Glutamatergic neuron (in vitro differentiated cells): Measurements from ENCODE around the gene KRCC1. TPM values are rescaled to one million over a fixed set of nuclear protein-coding genes. Genes with fewer than 3 reads are reported as not detected.
A peak's percentile ranks its signal among the peaks of the same experiment; 100 is the strongest.

Experiments used
- DNase-seq: peaks from one replicate; pipeline ENCODE4 v3.0.0; 2022
- H3K27ac Mint-ChIP-seq: one replicate; pipeline ENCODE4 v1.8.0; 2020; ENCODE audit warnings: mild to moderate bottlenecking, mixed read lengths, inconsistent platforms; ENCODE audit not compliant: unreplicated experiment
- H3K27me3 Mint-ChIP-seq: one replicate; pipeline ENCODE4 v1.8.0; 2020; ENCODE audit warnings: mild to moderate bottlenecking, moderate library complexity, mixed read lengths, inconsistent platforms; ENCODE audit not compliant: unreplicated experiment
- H3K36me3 Mint-ChIP-seq: one replicate; pipeline ENCODE4 v1.8.0; 2020; ENCODE audit warnings: mild to moderate bottlenecking, mixed read lengths, inconsistent platforms; ENCODE audit not compliant: unreplicated experiment
- H3K4me1 Mint-ChIP-seq: one replicate; pipeline ENCODE4 v1.8.0; 2020; ENCODE audit warnings: mild to moderate bottlenecking, low read depth, mixed read lengths, inconsistent platforms; ENCODE audit not compliant: unreplicated experiment
- H3K4me3 Mint-ChIP-seq: one replicate; pipeline ENCODE4 v1.8.0; 2020; ENCODE audit warnings: mild to moderate bottlenecking, mixed read lengths, inconsistent platforms; ENCODE audit not compliant: unreplicated experiment
- H3K9me3 Mint-ChIP-seq: one replicate; pipeline ENCODE4 v1.8.0; 2020; ENCODE audit warnings: mild to moderate bottlenecking, moderate library complexity, mixed read lengths, inconsistent platforms; ENCODE audit not compliant: unreplicated experiment
- total RNA-seq: library from RNA; stranded (reverse); fragmentation: NEBNext Ultra II Directional; extraction: Animal tissue kit (Norgen Biotek cat#: 25700); gene quantifications from one replicate; pipeline ENCODE4 v1.2.1, GENCODE V29; 2021; ENCODE audit not compliant: unreplicated experiment
- TF ChIP-seq, protein P1 (sequence below): fragments of 200-600 bp; sonication (generic); IDR thresholded peaks from one replicate; pipeline ENCODE4 v1.5.0; 2021; ENCODE audit not compliant: partially characterized antibody, unreplicated experiment

The KRCC1 gene
- total RNA-seq, 1 donor from 2014 or later, result 8.0 TPM

DNA sequence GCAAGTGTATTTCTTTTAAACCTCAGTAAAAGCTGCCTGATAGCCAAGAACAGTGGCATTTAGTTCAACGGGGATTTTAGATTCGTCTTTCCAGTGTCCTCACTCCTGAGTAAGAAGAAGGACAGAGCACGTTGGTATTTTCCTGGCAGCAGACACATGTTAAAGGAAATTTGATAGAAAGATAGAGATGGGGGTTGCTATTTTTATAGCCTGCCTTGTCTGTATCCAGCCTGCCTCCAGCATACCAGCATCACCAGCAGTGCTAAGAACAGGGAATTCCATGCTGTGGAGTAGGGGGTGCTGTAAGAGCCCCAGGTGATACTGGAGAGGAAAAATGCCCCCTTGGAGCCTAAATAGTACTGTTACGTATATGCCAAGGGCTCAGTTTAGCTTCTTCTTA is 11.0 kb upstream of the KRCC1 start:
- Mint-ChIP-seq H3K36me3 (no peaks in the 10 kb centered on the region), H3K4me1 (peaks cover 10% of the 10 kb centered on the region), H3K27me3 (no peaks in the 10 kb centered on the region), H3K9me3 (no peaks in the 10 kb centered on the region), H3K27ac (no peak overlapping the region), H3K4me3 (no peak overlapping the region)
- DNase-seq, result no peak
- TF ChIP-seq, protein P1, sequence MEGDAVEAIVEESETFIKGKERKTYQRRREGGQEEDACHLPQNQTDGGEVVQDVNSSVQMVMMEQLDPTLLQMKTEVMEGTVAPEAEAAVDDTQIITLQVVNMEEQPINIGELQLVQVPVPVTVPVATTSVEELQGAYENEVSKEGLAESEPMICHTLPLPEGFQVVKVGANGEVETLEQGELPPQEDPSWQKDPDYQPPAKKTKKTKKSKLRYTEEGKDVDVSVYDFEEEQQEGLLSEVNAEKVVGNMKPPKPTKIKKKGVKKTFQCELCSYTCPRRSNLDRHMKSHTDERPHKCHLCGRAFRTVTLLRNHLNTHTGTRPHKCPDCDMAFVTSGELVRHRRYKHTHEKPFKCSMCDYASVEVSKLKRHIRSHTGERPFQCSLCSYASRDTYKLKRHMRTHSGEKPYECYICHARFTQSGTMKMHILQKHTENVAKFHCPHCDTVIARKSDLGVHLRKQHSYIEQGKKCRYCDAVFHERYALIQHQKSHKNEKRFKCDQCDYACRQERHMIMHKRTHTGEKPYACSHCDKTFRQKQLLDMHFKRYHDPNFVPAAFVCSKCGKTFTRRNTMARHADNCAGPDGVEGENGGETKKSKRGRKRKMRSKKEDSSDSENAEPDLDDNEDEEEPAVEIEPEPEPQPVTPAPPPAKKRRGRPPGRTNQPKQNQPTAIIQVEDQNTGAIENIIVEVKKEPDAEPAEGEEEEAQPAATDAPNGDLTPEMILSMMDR, result no peak

DNA sequence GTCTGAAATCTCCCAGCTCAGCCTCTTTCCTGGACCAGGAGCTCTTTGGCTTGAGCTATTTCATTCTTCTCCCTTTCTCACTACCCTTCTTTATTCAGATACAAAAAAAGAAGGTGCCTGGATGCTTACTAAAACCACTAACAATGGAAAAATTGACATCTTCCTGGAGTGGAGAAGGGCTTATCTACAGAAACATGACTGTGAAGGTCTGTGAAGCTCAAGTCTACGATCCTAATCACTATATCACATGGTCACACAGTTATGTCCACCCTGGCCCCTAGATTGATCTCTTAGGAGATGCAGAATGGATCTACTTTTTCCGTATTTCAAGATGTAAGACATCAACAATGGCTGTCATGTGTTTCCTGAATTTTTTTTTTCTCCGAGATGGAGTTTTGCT is 5.7 kb upstream of the KRCC1 start:
- H3K27me3 Mint-ChIP-seq, result peaks cover 2% of the 10 kb centered on the region
- no peaks in the 10 kb centered on the region for H3K9me3 Mint-ChIP-seq
- no peak for DNase-seq
- H3K27ac Mint-ChIP-seq, result no peak overlapping the region
- H3K4me1 Mint-ChIP-seq, result no peaks in the 10 kb centered on the region
- TF ChIP-seq, protein P1, result no peak
- no peak overlapping the region for H3K4me3 Mint-ChIP-seq
- no peaks in the 10 kb centered on the region for H3K36me3 Mint-ChIP-seq

DNA sequence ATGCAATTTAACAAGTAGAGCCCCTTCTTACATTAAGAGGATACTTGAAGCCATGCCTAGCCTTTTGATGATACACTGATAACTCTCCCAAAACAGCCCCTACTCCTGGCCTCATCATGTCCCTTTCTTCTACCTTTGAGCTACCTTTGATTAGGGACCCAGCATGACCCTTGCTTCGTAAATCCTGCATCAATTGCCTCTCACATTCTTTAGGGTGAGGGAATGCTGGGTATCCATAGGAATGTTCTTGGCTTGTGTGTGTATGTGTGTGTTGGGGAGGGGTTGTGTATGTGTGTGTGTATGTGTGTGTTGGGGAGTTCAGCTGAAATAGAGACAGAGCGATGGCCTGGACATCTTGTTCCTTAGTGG is 5.3 kb upstream of the KRCC1 start:
- Mint-ChIP-seq H3K4me1 (peaks cover 3% of the 10 kb centered on the region), H3K36me3 (no peaks in the 10 kb centered on the region), H3K27ac (no peak overlapping the region), H3K27me3 (peaks cover 3% of the 10 kb centered on the region), H3K9me3 (no peaks in the 10 kb centered on the region), H3K4me3 (no peak overlapping the region)
- no peak for DNase-seq
- TF ChIP-seq, protein P1, result no peak

DNA sequence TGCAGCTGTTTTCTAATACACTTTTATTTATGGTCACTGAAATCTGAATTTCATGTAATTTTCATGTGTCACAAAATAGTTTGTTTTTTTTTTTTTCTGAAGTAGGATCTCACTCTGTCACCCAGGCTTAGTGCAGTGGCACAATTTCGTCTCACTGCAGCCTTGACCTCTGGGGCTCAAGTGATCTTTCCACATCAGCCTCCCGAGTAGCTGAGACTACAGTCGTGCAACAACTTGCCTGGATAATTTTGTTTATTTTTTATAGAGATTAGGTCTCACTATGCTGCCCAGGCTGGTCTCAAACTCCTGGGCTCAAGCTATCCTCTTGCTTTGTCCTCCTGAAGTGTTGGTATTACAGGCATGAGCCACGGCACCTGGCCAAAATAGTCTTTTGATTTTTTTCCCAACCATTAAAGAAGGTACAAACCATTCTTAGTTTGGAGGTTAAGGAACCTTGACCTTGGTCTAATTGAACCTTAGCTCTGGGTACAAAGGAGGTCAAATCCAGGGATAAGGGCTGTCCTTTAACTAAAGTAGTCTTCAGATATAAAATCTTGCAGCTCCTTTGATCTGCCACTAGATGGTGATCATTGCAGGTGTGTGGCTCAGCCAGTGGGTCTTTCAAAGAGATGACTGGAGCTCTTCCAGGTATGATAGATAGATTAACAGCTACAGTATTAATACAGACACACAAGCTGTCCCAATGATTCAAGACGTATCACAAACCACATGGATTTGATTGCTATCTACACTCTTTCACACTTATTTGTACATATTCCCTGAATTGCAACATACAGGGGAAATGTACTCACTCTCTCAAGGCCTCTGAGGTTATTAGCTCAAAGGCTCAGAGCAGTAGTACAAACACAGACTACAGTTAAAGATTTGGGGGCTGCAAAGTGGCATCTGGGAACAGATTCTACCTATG is 4.7 kb upstream of the KRCC1 start:
- H3K4me3 Mint-ChIP-seq, result no peak overlapping the region
- no peaks in the 10 kb centered on the region for H3K36me3 Mint-ChIP-seq
- no peaks in the 10 kb centered on the region for H3K9me3 Mint-ChIP-seq
- peaks cover 5% of the 10 kb centered on the region for H3K4me1 Mint-ChIP-seq
- no peak for DNase-seq
- TF ChIP-seq, protein P1, result peak; percentile 75
- H3K27ac Mint-ChIP-seq, result no peak overlapping the region
- peaks cover 5% of the 10 kb centered on the region for H3K27me3 Mint-ChIP-seq

DNA sequence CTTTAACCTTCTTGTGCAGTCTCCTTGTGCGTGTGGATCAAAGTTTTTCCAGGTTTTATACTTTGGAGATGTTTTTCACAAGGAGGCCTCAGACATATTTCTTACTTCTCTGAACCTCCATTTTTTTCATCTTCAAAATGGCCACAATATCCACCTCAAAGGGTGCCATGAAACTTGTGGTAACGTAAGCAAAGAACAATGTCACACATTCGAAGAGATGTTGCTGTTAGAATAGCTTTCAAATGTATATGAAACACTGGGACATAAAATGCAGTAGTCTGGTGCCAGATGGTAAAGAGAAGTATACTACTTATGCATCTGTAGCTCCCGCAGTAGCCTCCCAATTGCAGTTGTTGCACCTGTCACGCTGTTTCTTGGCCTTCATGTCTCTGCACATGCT is 2.6 kb upstream of the KRCC1 start:
- no peak overlapping the region for H3K4me3 Mint-ChIP-seq
- H3K4me1 Mint-ChIP-seq, result peaks cover 12% of the 10 kb centered on the region
- H3K27me3 Mint-ChIP-seq, result peaks cover 5% of the 10 kb centered on the region
- H3K9me3 Mint-ChIP-seq, result peaks cover 5% of the 10 kb centered on the region
- H3K27ac Mint-ChIP-seq, result no peak overlapping the region
- H3K36me3 Mint-ChIP-seq, result no peaks in the 10 kb centered on the region
- TF ChIP-seq, protein P1, result no peak
- DNase-seq, result no peak
